Transverse colon (tissue), 3 donors: ENCODE measurements around the gene PRODH2.

Source experiments
- CTCF ChIP-seq, 5 experiments: fragments of 200-600 bp in 3 of 5; fragments of 450-650 bp in 2 of 5; sonication (generic) in 3 of 5; IDR thresholded peaks; 1 replicate in 2 of 5; 2 replicates in 3 of 5; pipeline ENCODE4 v1.5.1; 2016 to 2017; ENCODE audit warnings: antibody characterized with exemption in 5 of 5, inconsistent platforms in 3 of 5, mild to moderate bottlenecking in 2 of 5, moderate library complexity in 1 of 5
- EP300 ChIP-seq: sonication (generic); formaldehyde crosslinking; IDR thresholded peaks from one replicate; pipeline ENCODE4 v1.6.1; 2017; ENCODE audit warnings: antibody characterized with exemption, low read depth
- POLR2A ChIP-seq: fragments of 450-650 bp; IDR thresholded peaks from one replicate; pipeline ENCODE4 v1.6.1; 2016; ENCODE audit warnings: antibody characterized with exemption, mild to moderate bottlenecking, moderate library complexity

- no peak for TF ChIP-seq CTCF (IDR thresholded peaks at IDR 0.05)
- no peak for TF ChIP-seq EP300
- no peak for TF ChIP-seq POLR2A
These were observed 51.8 kb downstream of the PRODH2 start for GRCh38 chr19:35760711-35761349.
